NCI-H187 treated with DMSO at 0.1 percent for 48 hours (cell line): Measurements from ENCODE around the gene CIAO3.
"Not testable (repeated sequence)": the region's sequence is repeated elsewhere in the genome, so short reads cannot be mapped to it uniquely, and the experiment has no call there.

Source experiments
- DNase-seq: peaks from one replicate; lab custom pipeline; 2025; lab: John Stamatoyannopoulos, UW

CIAO3 gene

GRCh38 chr16:722835-723633 lies 17.8 kb downstream of the CIAO3 start:
- no peak for DNase-seq

GRCh38 chr16:721765-722540 lies 18.8 kb downstream of the CIAO3 start:
- no peak for DNase-seq

- DNase-seq: peak; percentile 52
These were observed 19.6 kb downstream of the CIAO3 start, which contains the start of gene ANTKMT for GRCh38 chr16:720990-721764. TSS of gene ANTKMT (plus strand) at chr16:721146. CDS start at chr16:721275, 129 bp downstream.

GRCh38 chr16:720447-720989 lies 20.3 kb downstream of the CIAO3 start:
- no peak for DNase-seq

- DNase-seq: no peak
These were observed 20.9 kb downstream of the CIAO3 start for GRCh38 chr16:719815-720446.

- DNase-seq: no peak
These were observed 21.9 kb downstream of the CIAO3 start for GRCh38 chr16:718922-719321.

- DNase-seq: no peak
These were observed 22.4 kb downstream of the CIAO3 start for GRCh38 chr16:718389-718788.

- no peak for DNase-seq
These were observed 23.1 kb downstream of the CIAO3 start for GRCh38 chr16:717450-718245.

GRCh38 chr16:716768-717325 lies 23.9 kb downstream of the CIAO3 start:
- DNase-seq: no peak

- DNase-seq: no peak
These were observed 24.6 kb downstream of the CIAO3 start for GRCh38 chr16:716200-716568.

- no peak for DNase-seq
These were observed 25.2 kb downstream of the CIAO3 start for GRCh38 chr16:715477-716199.

GRCh38 chr16:714558-715476 lies 26.0 kb downstream of the CIAO3 start, which contains the start of gene METRN:
TSS of gene METRN (plus strand) at chr16:715118. CDS start at chr16:715290, 172 bp downstream.
- peak; percentile 49 for DNase-seq

- DNase-seq: no peak
These were observed 26.7 kb downstream of the CIAO3 start for GRCh38 chr16:714079-714478.

GRCh38 chr16:712740-713250 lies 28.0 kb downstream of the CIAO3 start:
- not testable (repeated sequence) for DNase-seq

- DNase-seq: no peak
These were observed 29.1 kb downstream of the CIAO3 start for GRCh38 chr16:711548-712320.

- DNase-seq: no peak
These were observed 29.7 kb downstream of the CIAO3 start for GRCh38 chr16:711084-711483.

GRCh38 chr16:710500-711075 lies 30.2 kb downstream of the CIAO3 start:
- DNase-seq: no peak
